ENCODE measurements around the gene NRIP2.

Gene NRIP2

DNA sequence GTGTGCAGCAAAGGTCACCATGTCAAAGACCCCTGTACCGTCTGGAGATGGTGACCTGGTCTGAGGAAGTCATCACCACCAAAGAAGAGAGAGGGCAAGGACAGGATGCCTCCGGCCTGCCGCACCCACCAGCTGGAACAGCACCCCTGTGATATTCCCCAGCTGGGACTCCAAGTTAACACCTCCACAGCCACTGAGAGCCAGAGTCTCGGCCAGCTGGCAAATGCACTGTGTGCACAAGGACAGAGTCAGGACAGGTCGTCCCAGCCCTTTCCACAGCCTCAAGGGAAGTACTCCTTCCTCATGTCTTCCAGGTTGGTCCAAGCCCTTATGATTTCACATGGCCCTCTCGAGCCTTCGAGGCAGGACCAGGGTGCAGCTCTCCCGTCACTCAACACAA, 59.4 kb downstream of the NRIP2 start:
- no peak for DNase-seq (ENCODE audit: low read depth)
